Activated T-cell treated with anti-CD3 and anti-CD28 coated beads for 1 hour (primary cell): Measurements from ENCODE around the gene GATD1.

ENCODE experiments used
- DNase-seq: peaks from one replicate; pipeline ENCODE4 v3.0.0-alpha.2; 2020; ENCODE audit warnings: low read depth

GATD1 gene

DNA sequence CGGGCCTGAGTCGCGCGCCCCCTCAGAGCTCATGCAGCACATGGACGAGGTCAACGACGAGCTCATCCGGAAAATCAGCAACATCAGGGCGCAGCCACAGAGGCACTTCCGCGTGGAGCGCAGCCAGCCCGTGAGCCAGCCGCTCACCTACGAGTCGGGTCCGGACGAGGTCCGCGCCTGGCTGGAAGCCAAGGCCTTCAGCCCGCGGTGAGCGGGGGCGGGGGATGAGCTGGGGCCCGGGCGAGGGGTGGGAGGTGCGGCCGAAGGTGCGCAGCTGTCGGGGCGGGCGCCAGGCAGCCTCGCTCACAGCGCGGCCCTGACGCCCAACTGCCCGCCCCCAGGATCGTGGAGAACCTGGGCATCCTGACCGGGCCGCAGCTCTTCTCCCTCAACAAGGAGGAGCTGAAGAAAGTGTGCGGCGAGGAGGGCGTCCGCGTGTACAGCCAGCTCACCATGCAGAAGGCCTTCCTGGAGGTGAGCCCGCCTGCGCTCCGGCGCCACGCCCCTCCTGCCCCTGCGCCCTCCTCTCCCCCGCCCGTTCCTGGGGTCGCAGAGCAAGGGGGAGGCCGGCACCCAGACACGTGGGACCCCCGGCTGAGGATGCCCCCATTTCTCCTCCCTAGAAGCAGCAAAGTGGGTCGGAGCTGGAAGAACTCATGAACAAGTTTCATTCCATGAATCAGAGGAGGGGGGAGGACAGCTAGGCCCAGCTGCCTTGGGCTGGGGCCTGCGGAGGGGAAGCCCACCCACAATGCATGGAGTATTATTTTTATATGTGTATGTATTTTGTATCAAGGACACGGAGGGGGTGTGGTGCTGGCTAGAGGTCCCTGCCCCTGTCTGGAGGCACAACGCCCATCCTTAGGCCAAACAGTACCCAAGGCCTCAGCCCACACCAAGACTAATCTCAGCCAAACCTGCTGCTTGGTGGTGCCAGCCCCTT is 50.7 kb downstream of the GATD1 start:
- peak; percentile 40 for DNase-seq

DNA sequence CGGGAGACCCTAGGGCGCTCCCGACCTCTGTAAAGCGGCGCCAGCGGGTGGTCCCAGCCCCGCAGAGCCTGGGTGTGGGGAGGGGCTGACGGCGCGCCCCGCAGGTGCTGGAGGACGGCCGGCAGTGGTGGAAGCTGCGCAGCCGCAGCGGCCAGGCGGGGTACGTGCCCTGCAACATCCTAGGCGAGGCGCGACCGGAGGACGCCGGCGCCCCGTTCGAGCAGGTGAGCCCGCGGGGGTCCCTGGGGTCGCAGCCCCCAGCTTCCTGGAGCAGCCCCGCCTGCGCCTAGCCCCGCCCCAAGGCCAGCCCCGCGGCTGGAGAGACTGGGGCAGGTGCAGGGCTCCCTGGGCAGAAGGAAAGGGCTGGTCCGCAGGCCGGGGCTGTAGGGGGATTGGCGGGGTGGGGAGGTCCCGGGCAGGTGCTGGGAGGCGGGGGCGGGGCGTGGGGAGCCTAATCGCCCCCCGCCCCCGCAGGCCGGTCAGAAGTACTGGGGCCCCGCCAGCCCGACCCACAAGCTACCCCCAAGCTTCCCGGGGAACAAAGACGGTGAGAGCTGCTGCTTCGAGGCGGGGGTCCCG is 51.6 kb downstream of the GATD1 start:
- DNase-seq = no peak

DNA sequence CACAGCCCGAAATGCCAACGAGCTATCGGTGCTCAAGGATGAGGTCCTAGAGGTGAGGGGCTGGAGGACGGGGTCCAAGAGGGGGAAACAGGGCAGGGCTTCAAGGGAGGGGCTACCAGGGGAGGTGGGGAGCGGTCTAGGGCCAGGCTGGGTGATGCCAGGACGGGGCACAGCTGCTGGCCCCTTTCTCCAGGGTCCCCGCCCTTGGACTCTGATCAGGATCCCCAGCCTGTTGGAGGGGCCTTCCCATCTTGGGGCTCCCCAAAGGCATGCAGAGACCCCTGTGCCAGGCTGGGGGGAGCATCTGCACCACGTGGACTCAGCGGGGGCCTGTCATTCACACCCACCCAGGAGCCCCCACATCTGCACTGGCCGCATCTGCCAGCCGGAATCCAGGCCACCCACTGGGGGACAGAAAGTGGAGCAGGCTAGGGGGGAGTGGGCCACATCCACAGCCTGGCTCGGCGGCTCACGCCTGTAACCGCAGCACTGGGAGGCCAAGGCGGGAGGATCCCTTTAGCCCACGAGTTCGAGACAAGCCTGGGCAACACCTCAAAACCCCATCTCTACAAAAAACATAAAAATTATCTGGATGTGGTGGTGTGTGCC is 52.4 kb downstream of the GATD1 start:
- no peak for DNase-seq

DNA sequence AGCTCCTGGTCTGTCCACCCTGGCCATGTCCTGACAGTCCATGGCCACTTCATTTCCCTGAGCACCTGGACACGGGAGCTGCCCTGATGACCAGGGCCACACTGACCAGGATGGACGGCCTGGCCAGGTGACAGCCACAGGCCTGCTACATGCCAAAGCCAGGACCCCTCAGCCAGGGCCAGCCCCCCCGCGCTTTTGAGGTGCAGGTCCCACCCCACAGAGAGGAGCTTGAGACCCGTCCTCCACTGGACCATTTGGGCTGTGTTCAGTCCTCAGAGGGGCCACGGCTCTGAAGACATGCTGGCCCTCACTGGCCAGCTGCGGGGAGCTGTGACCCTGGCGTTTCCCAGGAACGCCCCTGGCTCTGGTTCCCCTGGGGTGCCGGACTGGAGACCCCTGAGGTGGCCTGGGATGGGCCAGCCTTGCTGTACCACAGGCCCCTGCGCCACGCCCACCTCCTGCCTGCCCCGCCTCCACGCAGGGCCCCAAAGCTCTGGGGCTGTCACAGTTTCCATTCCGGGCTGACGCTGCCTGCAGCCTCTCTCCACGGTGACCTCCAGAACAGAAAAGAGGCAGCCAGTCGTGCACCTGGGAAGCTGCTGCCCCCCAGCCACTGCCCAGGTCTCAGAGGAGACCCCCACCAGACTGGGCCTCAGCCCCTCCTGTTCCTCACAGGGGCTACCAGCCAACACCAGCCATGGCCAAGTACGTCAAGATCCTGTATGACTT is 53.1 kb downstream of the GATD1 start:
- DNase-seq = no peak

DNA sequence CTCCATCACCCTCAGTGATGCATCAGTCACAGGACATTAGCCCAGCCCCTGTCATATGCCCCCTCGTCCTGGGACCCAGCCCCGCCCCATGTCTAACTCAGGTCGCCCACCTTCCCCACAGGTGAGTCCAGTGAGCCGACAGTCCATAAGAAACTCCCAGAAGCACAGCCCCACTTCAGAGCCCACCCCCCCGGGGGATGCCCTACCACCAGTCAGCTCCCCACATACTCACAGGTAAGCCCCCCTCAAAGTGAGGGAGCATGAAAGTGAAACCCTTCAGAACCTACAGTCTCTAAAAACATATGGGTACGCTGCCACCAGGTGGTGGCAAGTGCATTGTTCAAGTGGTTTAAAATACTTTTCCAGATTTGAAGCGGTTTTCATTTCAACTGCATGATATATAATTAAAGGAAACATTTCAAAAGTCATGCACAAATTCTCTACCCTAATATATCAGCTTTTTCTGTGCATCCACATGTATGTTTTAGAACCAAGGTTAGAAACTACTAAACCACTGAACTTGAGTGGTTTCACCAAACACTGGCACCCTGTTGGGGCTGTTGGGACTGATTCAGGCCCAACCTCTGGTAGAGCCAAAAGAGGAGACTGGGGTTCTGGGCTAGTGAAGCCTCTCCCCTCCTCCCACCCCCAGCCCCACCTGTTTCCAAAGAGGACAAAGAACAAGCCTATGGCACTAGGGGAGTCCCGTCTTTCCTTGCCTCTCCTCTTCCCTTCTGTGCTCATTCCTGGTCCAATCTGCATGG is 54.0 kb downstream of the GATD1 start:
- peak; percentile 46 for DNase-seq

DNA sequence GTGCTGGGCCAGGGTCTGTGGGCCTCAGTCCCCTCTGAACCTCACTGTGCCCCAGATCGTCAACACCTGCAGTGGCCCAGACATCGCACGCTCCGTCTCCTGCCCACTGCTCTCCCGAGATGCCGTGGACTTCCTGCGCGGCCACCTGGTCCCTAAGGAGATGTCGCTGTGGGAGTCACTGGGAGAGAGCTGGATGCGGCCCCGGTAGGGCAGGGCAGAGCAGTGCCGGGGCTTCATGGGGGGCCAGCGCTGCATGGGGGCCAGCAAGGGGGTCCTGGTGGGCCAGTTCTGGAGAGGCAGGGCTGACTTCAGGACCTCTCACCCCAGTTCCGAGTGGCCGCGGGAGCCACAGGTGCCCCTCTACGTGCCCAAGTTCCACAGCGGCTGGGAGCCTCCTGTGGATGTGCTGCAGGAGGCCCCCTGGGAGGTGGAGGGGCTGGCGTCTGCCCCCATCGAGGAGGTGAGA is 54.9 kb downstream of the GATD1 start:
- no peak for DNase-seq

DNA sequence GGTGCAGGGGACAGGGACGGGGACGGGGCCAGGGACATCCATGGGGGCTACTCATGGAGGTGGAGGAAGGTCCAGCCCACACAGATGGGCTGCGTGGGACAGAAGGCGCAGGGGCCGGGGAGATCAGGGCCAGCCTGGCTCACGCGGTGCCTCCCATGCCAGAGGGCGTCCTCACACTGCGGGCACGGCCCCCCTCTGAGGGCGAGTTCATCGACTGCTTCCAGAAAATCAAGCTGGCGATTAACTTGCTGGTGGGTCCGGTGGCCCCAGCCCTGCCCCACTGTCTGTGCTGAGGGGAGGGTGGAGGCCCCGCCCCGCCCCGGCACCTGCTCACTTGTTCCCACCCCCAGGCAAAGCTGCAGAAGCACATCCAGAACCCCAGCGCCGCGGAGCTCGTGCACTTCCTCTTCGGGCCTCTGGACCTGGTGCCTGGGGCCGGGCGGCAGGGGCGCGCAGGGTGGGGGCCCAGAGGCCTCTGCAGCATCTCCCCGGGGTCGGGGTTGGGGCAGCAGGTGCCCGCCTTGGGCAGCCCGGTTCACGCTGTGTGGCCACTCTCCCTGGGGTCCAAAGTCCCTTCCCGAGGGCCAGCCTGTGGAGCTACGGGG is 55.4 kb downstream of the GATD1 start:
- DNase-seq = peak; percentile 51

DNA sequence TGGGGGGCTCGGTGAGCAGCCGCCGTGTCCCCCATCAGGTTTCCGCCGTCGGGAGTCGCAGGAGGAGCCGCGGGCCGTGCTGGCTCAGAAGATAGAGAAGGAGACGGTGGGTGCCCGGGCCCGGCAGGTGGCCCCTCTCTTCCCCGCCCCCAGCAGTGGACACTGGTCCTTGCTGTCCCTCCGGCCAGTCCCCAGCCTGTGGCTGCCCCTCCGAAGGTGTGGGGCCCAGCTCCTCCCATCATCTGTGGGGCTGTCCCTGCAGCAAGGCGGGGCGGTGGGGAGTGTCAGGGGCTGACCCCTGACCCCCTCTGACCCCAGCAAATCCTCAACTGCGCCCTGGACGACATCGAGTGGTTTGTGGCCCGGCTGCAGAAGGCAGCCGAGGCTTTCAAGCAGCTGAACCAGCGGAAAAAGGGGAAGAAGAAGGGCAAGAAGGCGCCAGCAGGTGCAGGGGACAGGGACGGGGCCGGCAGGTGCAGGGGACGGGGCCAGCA is 56.0 kb downstream of the GATD1 start:
- no peak for DNase-seq

DNA sequence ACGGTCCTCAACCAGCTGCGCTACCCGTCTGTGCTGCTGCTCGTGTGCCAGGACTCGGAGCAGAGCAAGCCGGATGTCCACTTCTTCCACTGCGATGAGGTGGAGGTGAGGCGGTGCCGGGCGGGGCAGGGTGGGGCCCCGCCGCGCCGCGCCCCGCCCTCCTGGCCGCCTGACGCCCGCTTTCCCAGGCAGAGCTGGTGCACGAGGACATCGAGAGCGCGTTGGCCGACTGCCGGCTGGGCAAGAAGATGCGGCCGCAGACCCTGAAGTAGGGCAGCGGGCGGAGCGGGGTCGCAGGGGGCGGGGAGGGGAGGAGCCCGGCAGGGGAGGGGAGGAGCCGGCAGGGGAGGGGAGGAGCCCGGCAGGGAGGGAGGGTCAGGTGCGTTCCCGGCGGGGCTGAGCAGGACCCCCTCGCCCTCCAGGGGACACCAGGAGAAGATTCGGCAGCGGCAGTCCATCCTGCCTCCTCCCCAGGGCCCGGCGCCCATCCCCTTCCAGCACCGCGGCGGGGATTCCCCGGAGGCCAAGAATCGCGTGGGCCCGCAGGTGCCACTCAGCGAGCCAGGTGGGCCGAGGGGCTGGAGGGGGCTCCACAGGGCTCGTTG is 56.5 kb downstream of the GATD1 start:
- no peak for DNase-seq

DNA sequence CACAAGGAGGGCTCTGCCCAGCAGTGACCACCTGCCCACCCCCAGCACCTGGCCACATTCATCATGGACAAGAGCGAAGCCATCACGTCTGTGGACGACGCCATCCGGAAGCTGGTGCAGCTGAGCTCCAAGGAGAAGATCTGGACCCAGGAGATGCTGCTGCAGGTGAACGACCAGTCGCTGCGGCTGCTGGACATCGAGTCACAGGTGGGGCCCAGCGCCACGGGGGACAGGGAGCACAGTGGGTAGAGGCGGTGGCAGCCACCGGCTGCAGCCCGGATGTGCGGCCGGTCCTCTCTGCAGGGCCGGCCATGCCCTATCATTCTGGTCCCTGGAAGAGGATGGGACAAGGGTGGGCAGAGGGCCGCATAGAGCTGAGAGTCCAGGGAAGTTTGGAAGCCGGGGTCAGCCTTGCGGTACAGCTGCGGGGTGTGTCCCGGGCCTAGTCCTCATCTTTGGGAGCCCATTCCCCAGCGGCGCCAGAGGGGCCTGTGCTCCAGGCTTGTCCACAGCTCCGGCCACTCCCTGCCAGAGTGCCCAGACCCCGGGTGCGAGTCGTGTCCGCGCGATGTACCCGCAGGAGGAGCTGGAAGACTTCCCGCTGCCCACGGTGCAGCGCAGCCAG is 57.2 kb downstream of the GATD1 start:
- no peak for DNase-seq

DNA sequence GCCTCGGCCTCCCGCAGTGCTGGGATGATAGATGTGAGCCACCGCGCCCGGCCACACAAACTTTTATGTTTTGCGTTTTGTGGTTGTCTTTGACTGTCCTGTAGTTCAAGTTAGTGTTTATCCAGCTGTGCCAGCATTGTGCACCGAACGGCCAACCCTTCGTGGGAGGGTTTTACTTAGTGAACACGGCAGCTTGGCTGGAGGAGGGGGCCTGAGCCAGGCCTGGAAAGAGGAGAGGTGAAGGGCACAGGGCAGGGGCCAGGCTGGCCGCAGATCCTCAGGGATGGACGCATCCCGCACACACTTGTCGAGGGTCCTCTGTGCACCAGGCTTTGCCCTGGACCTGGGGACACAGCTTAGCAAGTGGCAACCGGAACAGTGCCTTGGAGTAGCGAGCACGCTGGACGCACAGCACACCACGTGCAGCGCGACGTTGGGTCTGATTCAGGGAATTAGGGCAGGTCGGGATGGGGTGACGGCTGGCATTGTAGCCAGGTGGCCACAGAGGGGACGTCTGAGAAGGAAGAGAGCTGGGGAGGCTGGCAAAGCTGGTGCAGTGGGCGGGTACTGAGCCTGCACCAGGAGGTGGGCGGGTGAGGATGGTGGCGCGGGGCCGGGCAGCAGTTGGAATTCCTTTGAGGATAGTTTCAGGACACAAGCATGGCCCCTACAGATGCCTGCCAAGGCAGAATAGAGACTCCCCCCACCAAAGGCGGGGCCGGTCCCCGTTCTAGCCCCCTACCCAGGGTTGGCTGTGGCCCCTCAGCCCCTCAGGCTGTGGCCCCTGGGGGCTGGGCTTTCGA is 57.9 kb downstream of the GATD1 start:
- DNase-seq = no peak
